Stimulated activated naive B cell treated with anti-CD40 and anti-IgM and Interleukin-4, amounts not matched to agents 10 μg/mL and 1 μg/mL and 100 μg/mL, for 72 hours (primary cell): ENCODE data around the gene CITED2.

ENCODE experiments used
- ATAC-seq, 2 donors: fragments of 150-1000 bp; cut with Tn5 transposase; replicated peaks; 2 replicates each; pipeline ENCODE4 v1.10.0; 2021; ENCODE audit warnings: moderate library complexity in 1 of 2
- DNase-seq: peaks from one replicate; pipeline ENCODE4 v3.0.0; 2021
- H3K27ac Mint-ChIP-seq: one replicate; pipeline ENCODE4 v1.8.0; 2022; ENCODE audit warnings: mild to moderate bottlenecking, mixed read lengths
- H3K27me3 Mint-ChIP-seq, 2 donors: one replicate each; pipeline ENCODE4 v1.8.0; 2022; ENCODE audit warnings: mixed read lengths in 2 of 2
- H3K36me3 Mint-ChIP-seq, 2 donors: one replicate each; pipeline ENCODE4 v1.8.0; 2022; ENCODE audit warnings: mixed read lengths in 2 of 2, mild to moderate bottlenecking in 1 of 2
- H3K4me1 Mint-ChIP-seq, 2 donors: one replicate each; pipeline ENCODE4 v1.8.0; 2022; ENCODE audit warnings: mixed read lengths in 2 of 2, mild to moderate bottlenecking in 1 of 2
- H3K4me3 Mint-ChIP-seq, 2 donors: one replicate each; pipeline ENCODE4 v1.8.0; 2022; ENCODE audit warnings: mild to moderate bottlenecking in 2 of 2, mixed read lengths in 2 of 2, moderate library complexity in 1 of 2
- H3K9me3 Mint-ChIP-seq, 2 donors: one replicate each; pipeline ENCODE4 v1.8.0; 2022; ENCODE audit warnings: mixed read lengths in 2 of 2, mild to moderate bottlenecking in 1 of 2

Gene CITED2

DNA sequence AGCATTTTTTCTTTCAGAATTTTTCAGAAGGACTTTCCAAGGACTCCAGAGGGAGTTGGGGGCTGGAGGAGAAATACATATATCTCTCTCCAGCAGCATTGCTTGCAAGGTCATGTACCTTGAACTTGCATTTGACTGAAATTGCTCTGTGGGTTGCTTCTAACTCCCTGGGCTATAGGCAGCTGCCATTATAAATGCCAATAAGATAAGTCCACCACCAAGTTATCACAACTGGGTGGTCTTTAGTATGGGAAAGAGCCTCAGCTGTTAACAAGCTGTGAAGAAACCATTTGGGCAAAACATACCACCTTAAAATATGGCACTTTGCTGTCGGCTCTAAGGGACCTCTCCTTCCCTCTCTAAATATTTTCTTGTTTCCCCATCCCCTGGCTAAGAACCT is 20.9 kb upstream of the CITED2 start:
- Mint-ChIP-seq H3K4me1 (peaks cover 11 to 19% of the 10 kb centered on the region in 2 donors), H3K27me3 (no peaks in the 10 kb centered on the region), H3K4me3 (no peak overlapping the region), H3K27ac (no peak overlapping the region), H3K36me3 (no peaks in the 10 kb centered on the region), H3K9me3 (no peaks in the 10 kb centered on the region)
- no peak for DNase-seq
- no peak for ATAC-seq

DNA sequence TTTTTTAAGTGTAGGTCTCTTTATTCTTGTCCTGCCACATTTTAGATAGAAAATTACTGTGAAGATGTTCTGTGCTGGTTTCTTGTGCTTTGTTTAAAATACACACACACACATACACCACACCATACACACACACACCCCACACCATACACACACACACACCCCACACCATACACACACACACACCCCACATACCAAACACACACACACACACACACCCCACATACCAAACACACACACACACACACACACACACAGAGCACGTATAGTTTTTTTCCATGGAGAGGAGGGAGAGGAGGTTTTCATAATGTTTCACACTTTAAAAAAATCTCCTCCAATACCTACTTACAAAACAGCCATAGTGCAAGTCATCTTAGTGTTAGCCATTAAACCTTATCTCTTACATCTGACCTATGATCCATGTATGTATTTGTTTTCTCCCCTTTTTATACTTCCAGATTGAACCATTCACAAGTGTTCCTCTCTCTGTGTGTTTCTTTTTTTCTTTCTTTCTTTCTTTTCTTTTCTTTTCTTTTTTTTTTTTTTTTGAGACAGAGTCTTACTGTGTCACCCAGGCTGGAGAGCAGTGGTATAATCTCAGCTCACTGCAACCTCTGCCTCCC is 19.7 kb upstream of the CITED2 start:
- H3K4me1 Mint-ChIP-seq, result peaks cover 11 to 19% of the 10 kb centered on the region in 2 donors
- H3K36me3 Mint-ChIP-seq, result no peaks in the 10 kb centered on the region
- ATAC-seq (no peak), DNase-seq (no peak)
- H3K27me3 Mint-ChIP-seq, result no peaks in the 10 kb centered on the region
- no peak overlapping the region for H3K27ac Mint-ChIP-seq
- no peaks in the 10 kb centered on the region for H3K9me3 Mint-ChIP-seq
- no peak overlapping the region for H3K4me3 Mint-ChIP-seq

DNA sequence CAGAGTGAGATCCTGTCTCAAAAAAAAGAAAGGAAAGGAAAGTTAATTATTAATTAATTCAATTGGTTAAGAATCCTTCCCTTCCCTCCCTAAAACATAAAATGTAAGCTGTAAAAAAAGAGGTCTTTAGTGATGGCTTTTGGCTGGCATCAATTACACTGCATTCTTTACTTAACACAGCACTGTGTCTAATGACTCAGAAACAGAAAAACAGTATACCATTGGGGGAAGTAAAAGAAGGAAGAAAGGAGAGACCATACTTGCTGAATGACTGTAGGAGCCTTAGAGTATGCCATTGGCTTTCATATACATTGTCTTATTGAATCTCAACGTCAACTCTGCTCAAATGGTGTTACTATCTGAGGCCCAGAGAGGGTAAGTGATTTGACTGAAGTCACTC is 18.3 kb upstream of the CITED2 start:
- H3K36me3 Mint-ChIP-seq, result no peaks in the 10 kb centered on the region
- ATAC-seq (peak; percentile 100), DNase-seq (peak; percentile 16)
- H3K27ac Mint-ChIP-seq, result no peak overlapping the region
- H3K27me3 Mint-ChIP-seq, result no peaks in the 10 kb centered on the region
- H3K4me3 Mint-ChIP-seq, result no peak overlapping the region
- H3K9me3 Mint-ChIP-seq, result no peaks in the 10 kb centered on the region
- peaks cover 11 to 19% of the 10 kb centered on the region in 2 donors for H3K4me1 Mint-ChIP-seq

DNA sequence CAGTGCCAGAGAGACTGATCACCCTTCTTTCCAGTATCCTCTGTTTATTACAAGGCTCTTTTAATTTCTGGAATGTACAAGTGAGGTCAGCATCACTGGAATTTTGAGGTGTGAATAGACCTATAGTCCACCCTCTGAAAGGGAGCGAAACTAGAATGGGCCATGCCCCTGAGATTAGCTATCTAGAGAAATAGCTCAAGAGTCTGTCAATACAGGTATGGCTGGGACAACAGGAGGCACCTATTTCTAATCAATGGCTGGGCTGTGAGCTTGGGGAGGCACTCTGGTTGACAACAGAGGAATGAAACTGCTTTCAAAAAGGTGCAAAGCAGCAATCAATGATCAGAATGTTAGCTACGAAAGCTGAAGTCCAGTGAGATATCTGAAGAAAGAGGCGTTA is 17.3 kb upstream of the CITED2 start:
- Mint-ChIP-seq H3K27me3 (no peaks in the 10 kb centered on the region), H3K27ac (no peak overlapping the region), H3K4me1 (peaks cover 11 to 19% of the 10 kb centered on the region in 2 donors), H3K36me3 (no peaks in the 10 kb centered on the region), H3K9me3 (no peaks in the 10 kb centered on the region), H3K4me3 (peak overlapping the region in 1 of 2 donors; percentile 6)
- ATAC-seq (no peak), DNase-seq (no peak)

DNA sequence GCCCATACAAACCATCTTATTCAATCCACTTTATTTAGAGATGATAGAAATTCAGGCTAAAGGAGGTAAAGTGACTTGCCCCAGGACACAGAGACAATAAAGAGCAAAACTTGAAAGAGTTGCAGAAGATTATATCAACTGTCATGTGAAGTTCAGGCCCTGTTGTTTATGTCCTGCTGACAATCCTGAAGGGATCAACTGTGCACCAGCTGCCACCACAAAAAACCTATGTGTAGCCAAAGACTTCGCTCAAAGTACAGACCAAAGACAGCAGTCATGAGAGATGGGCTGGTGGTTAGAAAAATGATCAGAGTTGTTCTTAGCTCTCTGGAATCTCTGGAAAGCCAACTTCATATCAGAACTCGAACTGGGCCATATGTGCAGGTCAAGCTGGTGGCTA is 16.0 kb upstream of the CITED2 start:
- Mint-ChIP-seq H3K36me3 (no peaks in the 10 kb centered on the region), H3K27me3 (no peaks in the 10 kb centered on the region), H3K4me3 (no peak overlapping the region), H3K4me1 (peaks cover 11 to 19% of the 10 kb centered on the region in 2 donors), H3K9me3 (no peaks in the 10 kb centered on the region), H3K27ac (no peak overlapping the region)
- DNase-seq (no peak), ATAC-seq (no peak)

DNA sequence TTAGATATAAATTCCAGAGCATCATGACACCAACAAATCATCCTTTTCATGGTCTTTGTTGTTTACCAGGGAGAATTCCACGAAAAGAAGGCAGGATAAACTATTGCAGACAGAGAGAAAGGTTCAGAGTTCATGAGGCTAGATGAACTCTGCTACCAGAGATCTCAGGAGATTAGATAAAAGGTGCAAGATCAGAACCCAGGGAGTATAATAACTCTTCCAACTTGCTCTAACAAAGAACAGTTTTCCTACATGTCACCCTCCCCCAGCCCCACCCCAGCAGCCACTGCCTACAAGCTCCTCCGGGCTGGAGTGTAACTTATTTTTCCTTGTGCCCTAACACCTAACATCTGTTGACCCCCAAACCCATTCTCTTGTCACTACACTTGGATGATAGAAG is 13.9 kb upstream of the CITED2 start:
- Mint-ChIP-seq H3K36me3 (no peaks in the 10 kb centered on the region), H3K27me3 (no peaks in the 10 kb centered on the region), H3K9me3 (no peaks in the 10 kb centered on the region), H3K4me3 (no peak overlapping the region), H3K27ac (no peak overlapping the region), H3K4me1 (peaks cover 5 to 11% of the 10 kb centered on the region in 2 donors)
- ATAC-seq (no peak), DNase-seq (no peak)

DNA sequence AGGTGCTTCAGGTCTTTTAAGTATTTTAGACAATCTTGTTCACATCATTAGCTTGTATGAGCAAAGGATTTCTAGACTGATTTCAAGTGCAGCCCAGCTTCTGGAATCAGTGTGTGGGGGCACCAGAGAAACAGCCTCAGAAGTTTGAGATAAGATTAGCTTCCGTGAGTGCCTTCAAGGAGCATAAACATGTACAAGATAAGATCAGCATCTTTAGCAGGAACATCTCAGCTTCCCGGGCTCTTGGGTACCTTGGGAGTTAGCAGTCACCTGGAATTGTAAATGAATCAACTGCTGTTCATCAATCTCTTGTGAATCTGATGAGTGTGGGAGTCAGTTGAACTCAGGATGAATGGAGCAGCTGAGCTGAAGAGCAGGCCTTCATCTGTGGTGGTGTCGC is 12.0 kb upstream of the CITED2 start:
- Mint-ChIP-seq H3K9me3 (peaks cover 0 to 2% of the 10 kb centered on the region in 2 donors), H3K27me3 (no peaks in the 10 kb centered on the region), H3K27ac (no peak overlapping the region), H3K36me3 (no peaks in the 10 kb centered on the region), H3K4me1 (no peaks in the 10 kb centered on the region), H3K4me3 (no peak overlapping the region)
- ATAC-seq (no peak), DNase-seq (no peak)

DNA sequence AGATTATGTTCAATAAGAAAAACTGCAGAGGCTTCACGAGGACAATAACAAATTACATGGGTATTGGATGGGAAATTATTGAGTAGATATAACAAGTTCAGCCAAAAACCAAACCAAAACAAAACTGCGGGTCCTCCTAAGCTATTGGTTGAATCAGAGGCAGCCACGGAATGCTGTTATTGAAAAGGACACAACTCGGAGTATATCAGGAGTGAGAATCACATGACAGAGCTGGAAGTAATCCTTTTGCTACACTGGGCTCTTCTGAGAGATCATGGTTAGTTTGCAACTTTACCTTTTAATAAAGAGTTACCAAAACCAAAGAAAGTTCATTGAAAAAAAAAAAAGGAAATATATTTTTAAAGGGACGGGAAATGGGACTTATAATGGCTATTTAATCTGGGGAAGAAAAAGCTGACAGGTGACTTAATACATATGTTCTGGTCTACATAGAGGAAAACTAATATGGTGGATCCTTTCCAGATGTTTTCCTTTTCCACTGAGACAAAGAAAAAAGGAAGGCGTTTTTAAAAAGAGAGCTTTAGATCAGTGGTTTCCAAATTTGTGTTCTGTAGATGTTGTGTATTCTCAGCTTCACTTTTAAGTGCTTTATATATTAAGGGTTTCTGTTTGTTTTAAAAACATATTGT is 6.9 kb upstream of the CITED2 start:
- peaks cover 0 to 2% of the 10 kb centered on the region in 2 donors for H3K9me3 Mint-ChIP-seq
- no peaks in the 10 kb centered on the region for H3K36me3 Mint-ChIP-seq
- H3K27me3 Mint-ChIP-seq, result no peaks in the 10 kb centered on the region

DNA sequence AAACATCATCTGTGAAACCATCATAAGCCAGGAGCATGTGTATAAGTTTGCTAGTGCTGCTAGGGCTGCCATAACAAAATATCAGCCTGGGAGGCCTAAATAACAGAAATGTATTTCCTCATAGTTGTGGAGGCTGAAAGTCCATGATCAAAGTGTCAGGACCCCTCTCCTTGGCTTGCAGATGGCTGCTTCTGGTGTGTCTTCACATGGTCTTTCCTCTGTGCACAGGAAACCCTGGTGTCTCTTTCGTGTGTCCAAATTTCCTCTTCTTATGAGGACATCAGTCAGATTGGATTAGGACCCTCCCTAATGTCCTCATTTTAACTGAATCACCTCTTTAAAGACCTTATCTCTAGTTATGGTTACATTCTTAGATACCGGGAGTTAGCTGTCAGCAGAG is 6.2 kb upstream of the CITED2 start:
- H3K4me3 Mint-ChIP-seq, result no peak overlapping the region
- H3K4me1 Mint-ChIP-seq, result peaks cover 3 to 8% of the 10 kb centered on the region in 2 donors
- DNase-seq (no peak), ATAC-seq (no peak)
- H3K27ac Mint-ChIP-seq, result no peak overlapping the region
- H3K36me3 Mint-ChIP-seq, result no peaks in the 10 kb centered on the region
- H3K9me3 Mint-ChIP-seq, result peaks cover 0 to 2% of the 10 kb centered on the region in 2 donors
- H3K27me3 Mint-ChIP-seq, result no peaks in the 10 kb centered on the region

More for the DNA sequence above, 6.9 kb upstream of the CITED2 start:
- DNase-seq (no peak), ATAC-seq (no peak)
- Mint-ChIP-seq H3K4me3 (no peak overlapping the region), H3K4me1 (peaks cover 0 to 2% of the 10 kb centered on the region in 2 donors), H3K27ac (no peak overlapping the region)

DNA sequence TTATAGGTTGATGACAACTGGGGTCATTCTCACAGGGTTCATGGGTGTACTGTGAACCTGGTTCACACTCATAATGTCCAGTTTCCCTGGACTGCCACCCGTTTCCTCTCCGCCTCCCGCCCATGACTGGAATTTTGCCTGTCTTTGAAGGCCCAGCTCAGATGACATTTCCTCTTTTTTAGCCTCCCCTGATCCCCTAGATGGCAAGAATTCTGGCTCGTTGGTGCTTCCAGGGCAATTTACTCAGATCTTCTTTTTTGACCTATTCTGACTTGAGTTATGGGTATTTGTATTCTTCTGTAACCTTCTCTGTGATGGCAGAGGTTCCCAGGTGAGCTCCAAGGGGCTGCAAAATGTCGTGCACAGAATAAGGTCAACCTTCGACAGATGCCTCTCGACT is 5.7 kb upstream of the CITED2 start:
- H3K4me1 Mint-ChIP-seq, result peaks cover 6 to 11% of the 10 kb centered on the region in 2 donors
- no peaks in the 10 kb centered on the region for H3K27me3 Mint-ChIP-seq
- peaks cover 0 to 2% of the 10 kb centered on the region in 2 donors for H3K9me3 Mint-ChIP-seq
- no peak overlapping the region for H3K4me3 Mint-ChIP-seq
- no peak overlapping the region for H3K27ac Mint-ChIP-seq
- no peaks in the 10 kb centered on the region for H3K36me3 Mint-ChIP-seq
- ATAC-seq (no peak), DNase-seq (no peak)

DNA sequence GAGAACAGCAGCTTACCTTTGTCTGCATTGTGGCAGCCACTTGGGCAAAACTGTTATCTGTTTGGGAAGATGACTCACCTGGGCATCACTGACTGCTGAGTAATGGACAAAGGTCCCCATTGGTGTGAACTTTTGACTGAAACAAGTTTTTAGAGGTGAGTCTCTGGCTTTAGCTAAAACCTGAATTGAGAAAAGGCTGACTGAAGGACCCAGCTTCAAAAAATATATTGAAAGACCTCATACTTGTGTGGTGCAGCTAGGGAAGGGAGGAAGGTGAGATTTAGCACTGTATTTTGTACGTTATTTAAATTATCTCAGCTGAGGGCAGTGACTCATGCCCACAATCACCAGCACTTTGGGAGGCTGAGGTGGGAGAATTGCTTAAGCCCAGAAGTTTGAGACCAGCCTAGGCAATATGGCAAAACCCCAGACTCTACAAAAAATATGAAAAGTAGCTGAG is 4.5 kb upstream of the CITED2 start:
- peaks cover 3 to 5% of the 10 kb centered on the region in 2 donors for H3K36me3 Mint-ChIP-seq
- H3K27ac Mint-ChIP-seq, result no peak overlapping the region
- no peak for DNase-seq
- H3K4me1 Mint-ChIP-seq, result peaks cover 8 to 11% of the 10 kb centered on the region in 2 donors
- no peak overlapping the region for H3K4me3 Mint-ChIP-seq
- peaks cover 0 to 2% of the 10 kb centered on the region in 2 donors for H3K9me3 Mint-ChIP-seq
- H3K27me3 Mint-ChIP-seq, result no peaks in the 10 kb centered on the region
- no peak for ATAC-seq

DNA sequence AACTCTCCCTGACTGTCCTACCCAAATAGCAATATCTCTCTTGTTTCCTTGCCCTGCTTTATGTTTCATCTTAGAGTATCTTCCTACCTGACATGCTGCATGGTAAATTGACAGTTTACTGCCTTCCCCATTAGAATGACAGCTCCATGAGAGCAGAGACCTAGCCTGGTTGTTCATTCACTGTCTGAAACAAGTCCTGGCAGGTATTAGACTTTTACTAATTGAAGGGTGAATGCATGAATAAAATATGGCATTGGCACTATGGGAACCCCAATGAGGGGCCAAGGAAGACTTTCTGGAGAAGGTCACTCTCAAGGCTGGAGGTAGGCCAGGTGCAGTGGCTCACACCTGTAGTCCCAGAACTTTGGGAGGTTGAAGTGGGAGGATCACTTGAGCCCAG is 3.8 kb upstream of the CITED2 start:
- Mint-ChIP-seq H3K9me3 (peaks cover 0 to 2% of the 10 kb centered on the region in 2 donors), H3K4me3 (no peak overlapping the region), H3K36me3 (peaks cover 5 to 8% of the 10 kb centered on the region in 2 donors), H3K27me3 (no peaks in the 10 kb centered on the region), H3K4me1 (peaks cover 10 to 11% of the 10 kb centered on the region in 2 donors), H3K27ac (no peak overlapping the region)
- DNase-seq (no peak), ATAC-seq (no peak)

DNA sequence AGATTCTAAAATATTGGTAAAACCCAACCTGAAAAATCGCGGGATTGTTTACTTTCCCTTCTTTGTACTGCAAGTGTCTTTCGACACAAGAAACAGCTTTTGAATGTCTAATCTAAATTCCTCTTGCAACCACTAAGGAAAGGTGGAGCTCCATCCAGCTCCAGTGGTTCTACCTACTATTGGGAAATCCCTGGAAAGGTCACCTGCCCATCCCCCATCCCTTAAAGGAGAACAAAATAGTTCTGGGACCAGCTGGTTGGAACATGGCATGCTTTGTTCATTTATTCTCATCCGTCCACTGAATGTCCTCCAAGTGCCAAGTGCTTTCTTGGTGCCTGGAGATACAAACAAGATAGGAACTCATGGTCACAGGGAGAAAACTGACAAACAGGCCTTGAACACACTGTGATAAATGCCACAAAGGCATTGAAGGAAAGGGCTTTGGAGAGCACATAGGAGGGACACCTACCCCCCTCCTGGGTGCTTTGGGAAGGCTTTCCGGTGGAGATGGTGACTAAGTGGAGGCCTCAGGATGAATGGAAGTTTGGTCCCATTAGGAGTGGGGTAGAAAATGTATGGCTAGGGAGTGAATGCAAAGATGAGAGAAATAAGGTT is 2.3 kb upstream of the CITED2 start:
- Mint-ChIP-seq H3K27me3 (no peaks in the 10 kb centered on the region), H3K36me3 (peaks cover 10 to 13% of the 10 kb centered on the region in 2 donors), H3K4me1 (peaks cover 11 to 15% of the 10 kb centered on the region in 2 donors), H3K4me3 (peak overlapping the region in 1 of 2 donors; percentile 88), H3K27ac (no peak overlapping the region), H3K9me3 (no peaks in the 10 kb centered on the region)
- ATAC-seq (no peak), DNase-seq (no peak)

DNA sequence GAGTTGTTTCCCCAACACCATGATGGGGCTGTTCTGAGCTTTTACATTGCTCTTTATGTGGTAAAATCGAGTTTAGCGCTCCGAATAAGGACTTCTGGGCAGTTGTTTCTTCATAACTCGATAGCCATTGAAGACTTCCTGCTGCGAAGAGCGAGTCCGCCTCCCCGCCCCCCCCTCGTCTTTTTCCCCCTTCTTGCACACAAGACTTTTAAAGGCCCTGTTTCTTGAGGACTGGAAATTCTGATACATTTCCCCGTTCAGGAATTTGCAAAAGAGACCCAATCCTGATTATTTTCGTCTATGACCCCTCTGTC is 1.5 kb upstream of the CITED2 start:
- H3K9me3 Mint-ChIP-seq, result no peaks in the 10 kb centered on the region
- H3K36me3 Mint-ChIP-seq, result peaks cover 10 to 13% of the 10 kb centered on the region in 2 donors
- ATAC-seq (no peak), DNase-seq (no peak)
- H3K4me3 Mint-ChIP-seq, result peak overlapping the region; percentile 88 to 98
- H3K4me1 Mint-ChIP-seq, result peaks cover 11 to 21% of the 10 kb centered on the region in 2 donors
- peak overlapping the region; percentile 100 for H3K27ac Mint-ChIP-seq
- H3K27me3 Mint-ChIP-seq, result no peaks in the 10 kb centered on the region
